Activated CD8-positive, alpha-beta memory T cell treated with anti-CD3 and anti-CD28 coated beads, Interleukin-2, amount 50 U/mL, for 48 hours (primary cell): ENCODE results near the gene MELK.

Experiments used
- DNase-seq: peaks from one replicate; pipeline ENCODE4 v3.0.0-alpha.2; 2020

Gene MELK

DNA sequence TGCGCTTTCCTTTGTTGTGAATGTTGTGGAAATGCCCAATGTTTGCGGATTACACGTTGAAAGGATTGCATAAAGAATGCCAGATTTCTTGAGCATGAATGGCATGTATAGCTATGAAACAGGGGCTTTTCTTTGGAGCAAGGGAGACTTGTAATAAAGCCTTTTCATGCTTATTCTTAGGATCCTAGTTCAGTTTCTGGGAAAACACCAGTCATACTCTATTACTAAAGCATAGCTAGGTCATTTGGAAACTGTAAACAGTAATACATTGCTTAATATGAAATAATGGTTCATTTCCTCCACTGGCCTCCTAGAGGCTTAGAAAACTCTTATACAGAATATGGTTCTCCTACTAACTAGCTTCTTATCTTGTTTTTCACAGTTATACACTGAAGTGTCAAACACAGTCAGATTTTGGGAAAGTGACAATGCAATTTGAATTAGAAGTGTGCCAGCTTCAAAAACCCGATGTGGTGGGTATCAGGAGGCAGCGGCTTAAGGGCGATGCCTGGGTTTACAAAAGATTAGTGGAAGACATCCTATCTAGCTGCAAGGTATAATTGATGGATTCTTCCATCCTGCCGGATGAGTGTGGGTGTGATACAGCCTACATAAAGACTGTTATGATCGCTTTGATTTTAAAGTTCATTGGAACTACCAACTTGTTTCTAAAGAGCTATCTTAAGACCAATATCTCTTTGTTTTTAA lies 104.2 kb downstream of the MELK start:
- DNase-seq, result no peak

- DNase-seq, result no peak
Measured at GRCh38 chr9:36677611-36678010, 104.9 kb downstream of the MELK start.

- no peak for DNase-seq
Measured at GRCh38 chr9:36679710-36680109, 107.0 kb downstream of the MELK start.

DNA sequence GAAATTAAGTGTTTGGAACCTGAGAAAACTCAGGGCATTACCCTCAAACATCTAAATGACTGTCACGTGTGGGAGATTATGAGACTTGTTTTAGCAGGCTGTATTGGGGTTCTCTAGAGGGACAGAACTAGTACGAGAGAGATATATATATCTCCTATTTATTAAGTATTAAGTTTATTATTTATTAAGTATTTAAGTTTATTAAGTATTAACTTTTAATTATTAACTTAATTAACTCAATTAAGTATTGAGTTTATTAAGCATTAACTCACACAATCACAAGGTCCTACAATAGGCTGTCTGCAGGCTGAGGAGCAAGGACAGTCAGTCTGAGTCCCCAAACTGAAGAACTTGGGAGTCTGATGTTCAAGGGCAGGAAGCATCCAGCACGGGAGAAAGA lies 113.8 kb downstream of the MELK start:
- DNase-seq, result no peak

GRCh38 chr9:36690412-36691168 lies 117.9 kb downstream of the MELK start:
- DNase-seq, result no peak

DNA sequence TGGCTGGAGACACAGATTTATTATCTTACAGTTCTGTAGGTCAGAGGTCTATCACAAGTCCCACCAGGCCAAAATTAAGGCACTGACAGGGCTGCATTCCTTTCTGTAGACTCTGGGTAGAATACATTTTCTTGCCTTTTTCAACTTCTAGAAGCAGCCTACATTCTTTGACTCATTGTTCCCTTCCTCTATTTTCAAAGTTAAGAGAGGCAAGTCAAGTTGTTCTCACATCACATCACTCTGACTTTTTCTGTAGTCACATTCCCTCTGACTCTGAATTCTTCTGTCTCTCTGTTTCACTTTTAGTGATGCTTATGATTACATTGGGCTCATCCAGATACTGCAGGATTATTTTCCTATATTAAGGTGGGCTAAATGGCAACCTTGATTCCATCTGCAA lies 119.0 kb downstream of the MELK start:
- DNase-seq, result no peak

- DNase-seq, result no peak
Measured at GRCh38 chr9:36698984-36699383, 126.3 kb downstream of the MELK start.

- DNase-seq, result no peak
Measured at GRCh38 chr9:36704148-36704547, 131.5 kb downstream of the MELK start.

DNA sequence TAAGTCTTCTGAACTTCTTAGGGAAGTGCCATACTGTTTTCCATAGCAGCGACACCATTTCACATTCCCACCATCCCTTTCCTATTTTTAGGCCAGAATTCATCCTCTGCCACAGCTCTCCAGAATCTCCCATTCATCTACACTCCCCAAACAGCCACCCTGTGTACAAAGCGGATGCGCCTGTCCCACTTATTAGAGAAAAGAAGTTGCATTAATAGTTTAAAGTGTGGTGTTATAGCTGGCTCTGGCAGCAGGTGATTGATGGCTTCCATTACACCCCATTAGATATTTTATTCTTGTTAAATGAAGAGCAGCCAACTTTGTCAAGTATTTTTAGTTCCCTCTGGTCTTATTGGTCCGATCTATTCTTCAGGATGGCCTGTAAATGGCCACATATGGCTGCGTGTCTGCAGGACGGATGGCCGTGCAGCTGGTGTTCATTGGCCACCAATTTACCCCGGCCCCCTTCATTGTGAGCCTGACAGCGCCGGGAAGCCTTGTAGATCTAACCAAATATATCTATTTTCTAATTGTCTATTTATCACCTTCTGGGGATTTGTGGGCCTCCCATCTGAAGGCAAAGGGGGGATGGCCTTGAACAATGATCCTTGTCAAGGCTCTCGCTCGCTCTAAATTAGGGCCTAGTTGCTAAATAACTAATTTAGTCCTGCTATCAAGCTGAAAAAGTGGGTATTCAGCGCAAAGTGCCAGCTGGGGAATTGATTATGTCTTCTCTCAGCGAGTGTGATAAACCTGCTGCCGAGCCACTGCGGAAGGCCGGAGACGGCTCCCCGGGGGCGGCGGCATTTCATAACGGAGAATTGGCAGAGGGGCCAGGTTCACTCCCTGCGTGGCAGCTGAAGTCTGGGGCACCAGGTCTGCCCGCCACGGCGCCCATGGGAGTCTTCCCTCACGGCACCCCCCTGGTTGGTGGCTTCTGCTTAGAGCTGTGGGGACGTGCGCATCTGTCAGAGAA lies 141.1 kb downstream of the MELK start:
- DNase-seq, result no peak

DNA sequence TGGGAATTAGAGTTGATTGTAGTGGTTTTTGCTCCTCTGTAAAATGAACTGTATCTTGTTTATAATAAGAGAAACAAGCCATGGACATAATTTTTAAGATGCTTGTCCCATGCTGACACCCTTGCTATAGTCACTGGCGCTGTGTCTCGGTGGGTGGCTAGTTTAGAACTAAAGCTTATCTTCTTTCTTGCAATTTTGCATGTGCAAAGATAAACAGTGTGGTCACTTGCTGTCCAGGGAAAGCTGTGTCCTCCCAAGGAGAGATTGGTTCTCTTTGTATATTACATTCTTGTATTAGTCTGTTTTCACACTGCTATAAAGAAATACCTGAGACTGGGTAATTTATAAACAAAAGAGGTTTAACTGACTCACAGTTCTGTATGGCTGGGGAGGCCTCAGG lies 143.8 kb downstream of the MELK start:
- DNase-seq, result no peak

- no peak for DNase-seq
Measured at GRCh38 chr9:36717276-36717675, 144.6 kb downstream of the MELK start.

DNA sequence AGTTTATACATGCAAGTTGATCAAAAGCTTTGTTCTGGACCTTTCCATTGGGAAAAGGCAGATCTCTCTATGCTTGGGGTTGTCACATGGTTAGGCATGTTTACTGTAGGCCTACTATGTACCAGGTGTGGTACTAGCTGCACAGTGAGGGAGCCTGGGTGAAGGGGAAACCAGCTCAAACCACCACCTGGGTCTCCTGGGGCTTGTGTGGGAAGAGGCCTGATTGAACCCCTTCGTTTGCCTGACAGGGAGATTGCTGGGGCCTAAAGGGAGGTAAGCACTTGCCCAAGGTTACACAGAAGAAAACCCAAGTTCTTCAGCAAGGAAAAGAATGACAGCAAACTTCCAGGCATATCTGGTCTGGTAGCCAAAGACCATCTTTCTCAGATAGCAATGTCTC lies 145.9 kb downstream of the MELK start:
- DNase-seq, result no peak

DNA sequence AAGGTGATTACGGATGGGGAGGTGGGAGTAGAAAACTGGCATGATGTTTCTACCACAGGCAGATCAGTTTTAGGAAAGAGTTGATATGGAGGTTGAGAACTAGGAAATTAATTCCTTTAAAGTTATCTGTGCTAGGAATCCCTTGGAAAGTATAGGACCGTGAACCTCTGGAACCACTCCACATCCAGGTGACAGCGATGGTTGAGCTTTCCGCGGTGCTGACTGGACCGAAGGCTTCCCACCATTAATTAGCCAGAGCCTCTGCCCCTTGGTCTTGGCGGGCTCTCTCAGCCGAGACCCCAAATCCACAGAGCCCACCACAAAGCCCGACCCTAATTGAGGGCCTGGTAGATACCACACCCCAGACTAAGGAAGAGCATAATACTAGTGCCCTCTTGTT lies 147.3 kb downstream of the MELK start:
- no peak for DNase-seq

DNA sequence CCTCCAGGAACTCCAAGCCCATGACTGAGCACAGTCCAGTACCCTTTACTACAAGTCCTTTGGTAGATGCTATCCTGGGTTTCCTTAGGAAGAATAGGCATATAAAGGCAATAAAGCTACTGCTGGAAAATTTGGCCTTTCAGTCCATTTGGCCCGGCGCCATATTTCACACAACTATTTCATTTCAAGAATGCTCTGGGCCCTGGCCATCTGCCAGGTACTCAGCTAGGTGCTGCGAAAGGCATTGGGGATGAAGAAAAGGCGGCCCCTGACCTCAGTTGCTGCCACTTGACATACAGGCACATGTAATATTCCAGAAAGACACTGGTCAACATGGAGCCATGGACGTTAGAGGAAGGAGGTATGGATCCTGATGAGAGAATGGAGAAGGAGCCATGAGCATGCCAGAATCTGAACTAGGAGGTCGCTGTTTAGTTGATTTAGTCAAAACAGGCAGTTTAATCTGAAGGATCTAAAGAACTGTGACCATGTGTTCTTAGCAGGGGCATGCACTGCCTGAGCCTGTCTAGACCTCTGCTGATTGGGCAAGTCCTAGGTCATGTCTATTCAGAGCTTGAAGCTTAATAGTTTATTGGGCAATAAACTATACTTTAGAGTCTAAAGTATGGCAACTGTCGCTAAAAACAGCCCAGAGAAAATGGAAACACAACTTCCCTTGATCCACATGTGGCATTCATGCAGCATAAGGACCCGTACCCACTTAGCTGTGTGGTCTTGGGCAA lies 149.3 kb downstream of the MELK start:
- no peak for DNase-seq

GRCh38 chr9:36725777-36726356 lies 153.2 kb downstream of the MELK start:
- no peak for DNase-seq
